NT2/D1 (cell line): ENCODE results near the gene NFKBIE.

Experiments
- SUZ12 ChIP-seq: IDR thresholded peaks from 2 replicates; pipeline ENCODE4 v1.6.1; 2011; ENCODE audit not compliant: insufficient read length, insufficient read depth; ENCODE audit errors: extremely low read depth
- YY1 ChIP-seq: IDR thresholded peaks from 2 replicates; pipeline ENCODE4 v1.6.1; 2011; ENCODE audit not compliant: insufficient read length, insufficient read depth
- ZNF274 ChIP-seq: IDR thresholded peaks from 2 replicates; pipeline ENCODE4 v1.6.1; 2011; ENCODE audit warnings: mild to moderate bottlenecking, low read depth, low read length

GRCh38 chr6:44211284-44211683, 54.1 kb downstream of the NFKBIE start:
- TF ChIP-seq ZNF274 (no peak), YY1 (no peak), SUZ12 (no peak)
